Right lobe of liver (tissue), 4 donors: Measurements from ENCODE around the gene LY6G6D.

Experiments
- CTCF ChIP-seq, 4 donors: fragments of 200-600 bp in 3 of 4; fragments of 450-650 bp in 1 of 4; IDR thresholded peaks; one replicate each; pipeline versions ENCODE4 v1.5.1 to v1.8.0; 2016 to 2022; ENCODE audit warnings: antibody characterized with exemption in 4 of 4, mild to moderate bottlenecking in 2 of 4
- POLR2A ChIP-seq: fragments of 450-650 bp; IDR thresholded peaks from one replicate; pipeline ENCODE4 v1.6.1; 2017; ENCODE audit warnings: antibody characterized with exemption, mild to moderate bottlenecking
- donor health status: DM: no; HTN: no; CAD: no.
- donor health status: DM: no; HTN: no; CAD: no.
- donor health status: DM: no; HTN: yes; CAD: no.

GRCh38 chr6:31687321-31687720 is 27.8 kb upstream of the LY6G6D start:
- no peak for TF ChIP-seq CTCF (IDR thresholded peaks at IDR 0.05)
- TF ChIP-seq POLR2A: no peak
